GM20000 (cell line): ENCODE data around the gene SWT1.
"Not testable (repeated sequence)": the region's sequence is repeated elsewhere in the genome, so short reads cannot be mapped to it uniquely, and the experiment has no call there.

Source experiments
- DNase-seq: peaks from one replicate; pipeline ENCODE4 v3.0.0; 2012; ENCODE audit warnings: low spot score
- CTCF ChIP-seq: IDR thresholded peaks from 2 replicates; pipeline ENCODE4 v1.5.1; 2012; ENCODE audit warnings: mild to moderate bottlenecking, control low read depth; ENCODE audit errors: extremely low read depth, missing control alignments

The SWT1 gene

GRCh38 chr1:185317034-185317885 is 160.3 kb downstream of the SWT1 start, which contains the start of gene IVNS1ABP:
Gene IVNS1ABP, minus strand, starts transcription at chr1:185317243. Its CDS starts 7,750 bp downstream, at chr1:185309493.
- TF ChIP-seq CTCF, result peak; percentile 44
- DNase-seq, result peak; percentile 96

- peak; percentile 77 for DNase-seq
- no peak for TF ChIP-seq CTCF
These were observed 160.9 kb downstream of the SWT1 start for GRCh38 chr1:185317886-185318310.

GRCh38 chr1:185318431-185319138 is 161.6 kb downstream of the SWT1 start:
- no peak for TF ChIP-seq CTCF

GRCh38 chr1:185319139-185319475 is 162.1 kb downstream of the SWT1 start:
- no peak for DNase-seq
- no peak for TF ChIP-seq CTCF

More at GRCh38 chr1:185318431-185319138, 161.6 kb downstream of the SWT1 start:
- DNase-seq, result no peak

GRCh38 chr1:185321104-185321503 is 164.1 kb downstream of the SWT1 start:
- not testable (repeated sequence) for DNase-seq

- not testable (repeated sequence) for DNase-seq
These were observed 164.8 kb downstream of the SWT1 start for GRCh38 chr1:185321653-185322221.

GRCh38 chr1:185322636-185323035 is 165.7 kb downstream of the SWT1 start:
- no peak for TF ChIP-seq CTCF

GRCh38 chr1:185324118-185324517 is 167.2 kb downstream of the SWT1 start:
- no peak for DNase-seq
- no peak for TF ChIP-seq CTCF

More at GRCh38 chr1:185322636-185323035, 165.7 kb downstream of the SWT1 start:
- DNase-seq, result no peak
